Measurements from ENCODE around the gene PMPCA. TPM values are rescaled to one million over a fixed set of nuclear protein-coding genes. Genes with fewer than 3 reads are reported as not detected.

The PMPCA gene
- total RNA-seq, 1 donor from 2014 or later = 86.6 TPM

DNA sequence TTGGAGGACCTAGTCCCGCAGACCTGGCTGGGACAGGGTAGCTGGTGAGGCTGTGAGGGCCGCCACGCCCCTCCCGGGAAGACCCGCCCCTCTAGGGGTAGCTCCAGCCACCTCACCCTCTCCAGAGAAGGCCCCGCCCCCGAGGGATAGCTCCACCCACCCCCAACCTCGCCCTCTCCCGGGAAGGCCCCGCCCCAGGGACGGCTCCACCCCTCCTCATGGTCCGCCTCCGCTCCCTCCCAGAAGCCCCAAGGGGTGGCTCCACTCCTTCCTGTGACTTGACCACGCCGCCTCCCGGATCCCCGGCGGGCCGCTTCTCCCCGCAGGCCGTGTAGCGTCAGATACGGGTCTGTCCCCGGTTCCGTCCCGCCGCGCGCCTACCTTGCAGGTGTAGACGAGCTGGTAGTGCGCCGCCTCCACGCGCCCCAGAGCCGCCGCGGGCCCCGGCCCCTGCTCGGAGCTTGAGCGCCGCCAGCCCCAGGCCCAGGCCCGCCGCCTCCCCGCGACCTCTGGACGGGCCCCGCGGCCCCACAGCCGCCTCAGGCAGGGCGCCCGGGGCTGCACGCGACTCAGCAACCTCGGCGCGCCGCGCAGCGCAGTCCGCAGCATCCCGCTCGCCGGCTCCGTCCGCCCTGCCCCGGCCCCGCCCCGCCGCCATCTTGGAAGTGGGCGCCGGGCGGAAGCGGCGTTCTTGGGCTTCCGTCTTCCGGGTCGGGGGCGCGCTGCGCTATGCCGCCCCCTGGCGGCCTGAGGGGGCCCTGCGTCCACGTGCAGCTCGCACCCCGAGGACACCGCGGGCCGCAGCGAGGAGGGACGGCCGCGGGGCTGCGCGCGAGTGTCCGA is 47.1 kb upstream of the PMPCA start, which contains the start of gene DNLZ:
Gene DNLZ (minus strand): TSS at position 639 of the 843 bp plus-strand sequence. CDS start 30 bp downstream, at position 609.
- no peaks in the 10 kb centered on the region for H3K36me3 Mint-ChIP-seq (ENCODE audit: low read depth)

DNA sequence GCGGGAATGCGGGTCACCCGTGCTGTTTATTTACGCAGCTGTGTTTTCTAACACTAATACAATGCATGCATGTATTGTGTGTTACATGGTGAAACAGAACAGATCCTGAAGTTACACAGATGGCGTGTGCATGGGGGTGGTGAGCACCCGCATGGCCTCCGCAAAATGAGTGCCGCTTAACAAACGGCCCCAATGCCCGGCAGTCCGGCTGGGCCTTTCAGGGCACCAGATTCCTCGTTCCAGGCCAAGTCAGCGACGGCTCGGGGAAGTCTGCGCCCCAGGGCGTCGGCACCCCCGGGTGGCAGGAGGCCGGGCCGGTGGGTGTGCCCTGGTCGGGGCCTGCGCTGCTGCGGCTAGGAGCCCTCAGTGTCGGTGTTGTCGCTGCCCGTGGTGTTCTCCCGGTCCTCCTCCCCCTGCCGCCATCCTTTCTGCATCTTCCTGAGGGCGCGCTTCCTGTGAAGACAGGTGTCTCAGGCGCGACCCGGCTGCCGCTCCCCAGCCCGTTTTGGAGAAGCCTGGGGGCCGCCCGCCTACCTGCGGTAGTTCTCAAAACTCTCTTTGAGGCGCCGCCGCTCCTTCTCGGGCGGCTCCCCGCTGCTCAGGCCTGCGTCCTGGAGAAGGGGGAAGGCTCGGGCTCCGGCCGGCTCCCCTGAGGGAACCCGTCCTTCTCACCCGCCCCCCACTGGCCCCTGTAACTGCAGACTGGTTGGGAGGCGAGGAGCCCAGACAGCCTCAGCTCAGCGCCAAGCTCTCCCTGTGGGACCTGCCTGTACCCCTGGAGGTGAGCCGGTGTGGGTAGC is 46.3 kb upstream of the PMPCA start:
- Mint-ChIP-seq H3K4me1 (peaks cover 5% of the 10 kb centered on the region), H3K9me3 (no peaks in the 10 kb centered on the region), H3K27ac (ENCODE audit: unreplicated experiment) (no peak overlapping the region), H3K36me3 (ENCODE audit: low read depth) (no peaks in the 10 kb centered on the region), H3K4me3 (peak overlapping the region; percentile 66), H3K27me3 (ENCODE audit: low read depth) (peaks cover 6% of the 10 kb centered on the region)
- no peak for DNase-seq (ENCODE audit: low read depth, low spot score)
- TF ChIP-seq, protein P1, sequence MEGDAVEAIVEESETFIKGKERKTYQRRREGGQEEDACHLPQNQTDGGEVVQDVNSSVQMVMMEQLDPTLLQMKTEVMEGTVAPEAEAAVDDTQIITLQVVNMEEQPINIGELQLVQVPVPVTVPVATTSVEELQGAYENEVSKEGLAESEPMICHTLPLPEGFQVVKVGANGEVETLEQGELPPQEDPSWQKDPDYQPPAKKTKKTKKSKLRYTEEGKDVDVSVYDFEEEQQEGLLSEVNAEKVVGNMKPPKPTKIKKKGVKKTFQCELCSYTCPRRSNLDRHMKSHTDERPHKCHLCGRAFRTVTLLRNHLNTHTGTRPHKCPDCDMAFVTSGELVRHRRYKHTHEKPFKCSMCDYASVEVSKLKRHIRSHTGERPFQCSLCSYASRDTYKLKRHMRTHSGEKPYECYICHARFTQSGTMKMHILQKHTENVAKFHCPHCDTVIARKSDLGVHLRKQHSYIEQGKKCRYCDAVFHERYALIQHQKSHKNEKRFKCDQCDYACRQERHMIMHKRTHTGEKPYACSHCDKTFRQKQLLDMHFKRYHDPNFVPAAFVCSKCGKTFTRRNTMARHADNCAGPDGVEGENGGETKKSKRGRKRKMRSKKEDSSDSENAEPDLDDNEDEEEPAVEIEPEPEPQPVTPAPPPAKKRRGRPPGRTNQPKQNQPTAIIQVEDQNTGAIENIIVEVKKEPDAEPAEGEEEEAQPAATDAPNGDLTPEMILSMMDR (conservative IDR thresholded peaks at IDR 0.05) = no peak

More for the DNA sequence above, 47.1 kb upstream of the PMPCA start, which contains the start of gene DNLZ:
- no peaks in the 10 kb centered on the region for H3K9me3 Mint-ChIP-seq
- peak within 1 kb of the TSS; percentile 78 for H3K27ac Mint-ChIP-seq (ENCODE audit: unreplicated experiment)
- H3K4me3 Mint-ChIP-seq = peak within 1 kb of the TSS; percentile 91
- TF ChIP-seq, protein P1 (conservative IDR thresholded peaks at IDR 0.05) = peak; percentile 98
- peaks cover 6% of the 10 kb centered on the region for H3K27me3 Mint-ChIP-seq (ENCODE audit: low read depth)
- peak; percentile 95 for DNase-seq (ENCODE audit: low read depth, low spot score)
- peaks cover 5% of the 10 kb centered on the region for H3K4me1 Mint-ChIP-seq

DNA sequence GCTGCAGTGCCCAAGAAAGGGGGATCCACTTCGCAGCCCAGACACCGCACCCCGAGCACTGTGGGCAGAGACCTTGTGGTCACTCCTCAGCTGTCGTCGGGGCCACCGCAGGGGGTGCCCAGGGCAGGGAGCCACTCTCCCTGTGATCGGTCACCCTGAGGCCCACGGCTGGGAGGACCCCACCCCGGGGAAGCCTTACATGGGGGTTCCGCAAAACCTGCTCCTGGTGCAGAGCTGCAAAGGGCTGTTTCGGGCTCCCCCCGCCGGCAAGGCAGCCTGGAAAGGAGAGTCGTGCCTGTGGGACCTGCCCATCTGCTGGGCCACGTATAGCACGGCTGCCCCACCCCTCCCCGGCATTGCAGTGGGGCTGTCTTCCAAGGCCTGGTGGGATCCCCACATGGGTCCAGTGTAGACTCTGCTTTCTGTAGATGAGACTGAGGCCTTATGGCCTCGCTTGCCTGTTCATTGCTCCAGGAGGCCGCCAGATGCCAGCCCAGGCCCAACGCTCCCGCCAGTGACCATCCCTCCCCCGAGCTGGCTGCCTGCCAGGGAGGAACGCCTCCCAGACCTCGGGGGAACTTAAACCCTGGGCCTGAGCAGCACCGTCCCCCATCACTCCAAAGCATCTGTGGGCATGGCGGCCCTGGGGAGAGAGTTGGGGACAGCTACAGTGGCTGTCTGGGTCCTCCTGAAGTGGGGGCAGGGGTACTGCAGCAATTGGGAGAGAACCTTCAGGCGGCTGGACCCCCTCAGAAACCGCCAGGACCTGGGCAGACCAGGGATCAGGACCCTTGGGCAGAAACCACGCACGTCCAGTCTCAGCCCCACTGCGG is 45.3 kb upstream of the PMPCA start:
- no peak for DNase-seq (ENCODE audit: low read depth, low spot score)
- H3K36me3 Mint-ChIP-seq (ENCODE audit: low read depth) = no peaks in the 10 kb centered on the region
- TF ChIP-seq, protein P1 (conservative IDR thresholded peaks at IDR 0.05) = no peak
- H3K27ac Mint-ChIP-seq (ENCODE audit: unreplicated experiment) = no peak overlapping the region
- H3K4me3 Mint-ChIP-seq = peak overlapping the region; percentile 71
- H3K4me1 Mint-ChIP-seq = peaks cover 5% of the 10 kb centered on the region
- H3K9me3 Mint-ChIP-seq = no peaks in the 10 kb centered on the region
- H3K27me3 Mint-ChIP-seq (ENCODE audit: low read depth) = peaks cover 6% of the 10 kb centered on the region

DNA sequence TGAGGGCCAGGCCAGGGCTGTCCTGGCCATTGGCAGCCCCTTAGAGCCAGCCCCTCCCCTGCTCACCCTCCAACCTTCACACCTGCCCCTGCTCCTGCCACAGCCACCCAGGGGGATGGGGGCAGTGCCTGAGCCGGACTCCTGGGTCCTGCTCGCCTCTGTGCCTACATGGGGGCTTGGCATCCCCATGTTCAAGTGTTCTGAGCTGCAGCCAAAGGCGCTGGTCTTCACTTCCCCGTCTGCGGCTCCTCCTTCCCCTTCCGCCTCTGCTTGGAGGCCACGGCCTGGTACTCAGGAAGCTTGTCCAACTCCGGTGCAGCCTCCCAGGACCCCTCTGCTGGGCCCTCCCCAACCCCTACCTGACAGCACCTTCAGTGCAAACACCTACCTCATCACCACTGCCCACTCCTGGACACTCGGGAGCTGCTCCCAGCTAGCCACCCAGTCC is 44.7 kb upstream of the PMPCA start:
- TF ChIP-seq, protein P1 (conservative IDR thresholded peaks at IDR 0.05) = no peak
- Mint-ChIP-seq H3K4me1 (peaks cover 5% of the 10 kb centered on the region), H3K4me3 (peak overlapping the region; percentile 34), H3K27ac (ENCODE audit: unreplicated experiment) (no peak overlapping the region), H3K27me3 (ENCODE audit: low read depth) (peaks cover 6% of the 10 kb centered on the region), H3K9me3 (no peaks in the 10 kb centered on the region), H3K36me3 (ENCODE audit: low read depth) (no peaks in the 10 kb centered on the region)
- no peak for DNase-seq (ENCODE audit: low read depth, low spot score)

DNA sequence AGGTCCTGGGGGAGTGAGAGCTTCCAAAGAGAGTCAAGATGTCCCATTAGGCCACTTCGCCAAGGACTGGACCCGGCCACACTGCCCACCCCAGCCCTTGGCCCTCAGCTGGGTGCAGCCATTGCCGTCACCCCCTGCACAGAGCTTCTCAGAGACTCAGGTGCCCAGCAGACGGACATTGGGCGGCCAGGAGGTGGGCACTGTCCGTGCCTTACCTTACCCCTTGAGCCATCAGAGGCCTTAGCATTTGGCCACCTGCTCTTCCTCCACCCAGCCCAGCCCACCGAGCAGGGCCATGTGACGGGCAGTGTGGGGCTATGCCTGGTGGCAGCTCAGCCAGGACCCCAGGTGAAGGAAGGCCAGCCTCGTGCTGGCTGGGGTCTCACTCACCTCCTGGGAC is 43.6 kb upstream of the PMPCA start:
- DNase-seq (ENCODE audit: low read depth, low spot score) = no peak
- TF ChIP-seq, protein P1 (conservative IDR thresholded peaks at IDR 0.05) = no peak
- H3K36me3 Mint-ChIP-seq (ENCODE audit: low read depth) = no peaks in the 10 kb centered on the region
- H3K4me1 Mint-ChIP-seq = peaks cover 5% of the 10 kb centered on the region
- H3K9me3 Mint-ChIP-seq = no peaks in the 10 kb centered on the region
- H3K4me3 Mint-ChIP-seq = peak overlapping the region; percentile 57
- peak overlapping the region; percentile 35 for H3K27ac Mint-ChIP-seq (ENCODE audit: unreplicated experiment)
- H3K27me3 Mint-ChIP-seq (ENCODE audit: low read depth) = peaks cover 6% of the 10 kb centered on the region

Measured in neural crest cell (in vitro differentiated cells).